K562 (cell line): ENCODE data around the gene BPHL. TPM values are rescaled to one million over a fixed set of nuclear protein-coding genes. Genes with fewer than 3 reads are reported as not detected.
A peak's percentile ranks its signal among the peaks of the same experiment; 100 is the strongest.

Experiments used
- CHD4 ChIP-seq: fragments of 200-600 bp; sonication (generic); IDR thresholded peaks from 3 replicates; pipeline ENCODE4 v1.6.1; 2012; ENCODE audit warnings: low read depth, mild to moderate bottlenecking, mixed read lengths, low read length, inconsistent platforms; ENCODE audit not compliant: insufficient read depth, insufficient replicate concordance, poor library complexity, severe bottlenecking
- DNMT1 ChIP-seq: fragments of 450-650 bp; IDR thresholded peaks from 2 replicates; pipeline ENCODE4 v1.6.1; 2016; ENCODE audit warnings: antibody characterized with exemption, mild to moderate bottlenecking
- ETS2 ChIP-seq: IDR thresholded peaks from 2 replicates; pipeline ENCODE4 v1.6.1; 2016; ENCODE audit warnings: borderline replicate concordance, missing genetic modification characterization, mild to moderate bottlenecking, moderate library complexity, missing compliant biosample characterization; ENCODE audit not compliant: poor library complexity, severe bottlenecking
- HNRNPL ChIP-seq: fragments of 200-400 bp; formaldehyde crosslinking; IDR thresholded peaks from 2 replicates; pipeline ENCODE4 v1.6.1; 2017; ENCODE audit warnings: low read depth, mild to moderate bottlenecking, low read length
- L3MBTL2 ChIP-seq: fragments of 450-650 bp; IDR thresholded peaks from 2 replicates; pipeline ENCODE4 v1.6.1; 2016; ENCODE audit warnings: mild to moderate bottlenecking, moderate library complexity
- NFRKB ChIP-seq: fragments of 450-650 bp; IDR thresholded peaks from 2 replicates; pipeline ENCODE4 v1.6.1; 2016; ENCODE audit warnings: low read depth
- POLR2AphosphoS2 ChIP-seq: IDR thresholded peaks from 2 replicates; pipeline ENCODE4 v1.6.1; 2012; ENCODE audit warnings: low read length, improper control_type of control experiment
- POLR3A ChIP-seq: IDR thresholded peaks from 2 replicates; pipeline ENCODE4 v1.6.1; 2011; ENCODE audit warnings: borderline replicate concordance, mild to moderate bottlenecking, moderate library complexity; ENCODE audit not compliant: insufficient read length, insufficient read depth; ENCODE audit errors: extremely low read depth
- RBFOX2 ChIP-seq: fragments of 200-400 bp; formaldehyde crosslinking; IDR thresholded peaks from 2 replicates; pipeline ENCODE4 v1.6.1; 2017; ENCODE audit warnings: low read depth, mild to moderate bottlenecking, low read length, moderate library complexity
- RFX1 ChIP-seq: fragments of 450-650 bp; IDR thresholded peaks from 2 replicates; pipeline ENCODE4 v1.6.1; 2016; ENCODE audit warnings: mild to moderate bottlenecking, moderate library complexity
- SIX5 ChIP-seq, 2 experiments: IDR thresholded peaks; 2 replicates each; pipeline ENCODE4 v1.6.1; 2011; ENCODE audit warnings: low read length in 2 of 2, borderline replicate concordance in 1 of 2, low read depth in 1 of 2, mild to moderate bottlenecking in 1 of 2, moderate library complexity in 1 of 2; ENCODE audit not compliant: insufficient read depth in 1 of 2
- SMAD4 ChIP-seq: fragments of 250-450 bp; sonication (Bioruptor Pico); conservative IDR thresholded peaks from 2 replicates; pipeline ENCODE4 v1.8.0; 2021; ENCODE audit warnings: inconsistent platforms, mild to moderate bottlenecking, moderate library complexity
- SMARCA5 ChIP-seq: fragments of 450-650 bp; IDR thresholded peaks from 2 replicates; pipeline ENCODE4 v1.6.1; 2016
- SRSF1 ChIP-seq: fragments of 200-400 bp; formaldehyde crosslinking; IDR thresholded peaks from 2 replicates; pipeline ENCODE4 v1.6.1; 2017; ENCODE audit warnings: mild to moderate bottlenecking, low read depth, low read length, moderate library complexity
- TAF7 ChIP-seq: fragments of 450-650 bp; IDR thresholded peaks from 2 replicates; pipeline ENCODE4 v1.6.1; 2016; ENCODE audit warnings: missing genetic modification characterization, missing compliant biosample characterization
- ZFPM2 ChIP-seq: fragments of 250-450 bp; sonication (Bioruptor Pico); IDR thresholded peaks from 2 replicates; pipeline ENCODE4 v1.5.1; 2022; ENCODE audit warnings: mild to moderate bottlenecking
- ZNF175 ChIP-seq: fragments of 200-800 bp; sonication (Bioruptor generic); IDR thresholded peaks from 2 replicates; pipeline ENCODE4 v1.6.1; 2016; ENCODE audit warnings: low read depth, mild to moderate bottlenecking, missing genetic modification characterization, missing compliant biosample characterization
- ZNF3 ChIP-seq: fragments of 250-450 bp; sonication (Bioruptor Pico); IDR thresholded peaks from 2 replicates; pipeline ENCODE4 v1.5.0; 2021; ENCODE audit warnings: mild to moderate bottlenecking, moderate library complexity
- ZNF347 ChIP-seq: fragments of 450-650 bp; formaldehyde crosslinking; IDR thresholded peaks from 2 replicates; pipeline ENCODE4 v1.4.0; 2020; ENCODE audit warnings: low read depth, mild to moderate bottlenecking, moderate library complexity
- ZNF583 ChIP-seq: fragments of 250-450 bp; sonication (Bioruptor Pico); IDR thresholded peaks from 2 replicates; pipeline ENCODE4 v1.4.0; 2020
- polyA plus RNA-seq, 8 experiments: library from polyadenylated mRNA; depleted of rRNA in 4 of 8; stranded (reverse) in 5 of 8; unstranded in 3 of 8; fragments of >200 nt; fragmentation: Nextera tagmentation in 2 of 8; fragmentation: Illumina TruSeq in 1 of 8; extraction: Ambion mirVana in 2 of 8; extraction: Trizol in 1 of 8; gene quantifications; 2 replicates each; pipeline versions ENCODE4 v1.2.1 to v1.2.3, GENCODE V29; 2011 to 2014; ENCODE audit warnings: inconsistent platforms in 1 of 8, missing spikeins in 1 of 8
- total RNA-seq, 7 experiments: library from RNA; depleted of rRNA in 6 of 7; stranded (reverse); fragments of >200 nt in 6 of 7; fragmentation: Illumina TruSeq in 2 of 7; extraction: Trizol in 2 of 7; gene quantifications; 2 replicates each; pipeline versions ENCODE4 v1.2.1 to v1.2.3, GENCODE V29; 2011 to 2021; ENCODE audit warnings: low replicate concordance in 1 of 7
- TF ChIP-seq, protein P1 (sequence below): fragments of 450-650 bp; IDR thresholded peaks from 2 replicates; pipeline ENCODE4 v1.6.1; 2016; ENCODE audit warnings: low read depth, mild to moderate bottlenecking, moderate library complexity
- TF ChIP-seq, protein P2 (sequence below), 2 experiments: fragments of 450-650 bp in 1 of 2; sonication (generic) in 1 of 2; formaldehyde crosslinking; conservative IDR thresholded peaks; 2 replicates each; pipeline versions ENCODE4 v1.4.0 to v1.8.1; 2020 to 2022; ENCODE audit warnings: mild to moderate bottlenecking in 1 of 2, missing genetic modification reagents in 1 of 2
- TF ChIP-seq, protein P3 (sequence below): fragments of 250-450 bp; sonication (Bioruptor Pico); IDR thresholded peaks from 2 replicates; pipeline ENCODE4 v1.6.1; 2021; ENCODE audit warnings: mild to moderate bottlenecking
- TF ChIP-seq, protein P4 (sequence below): sonication (generic); formaldehyde crosslinking; IDR thresholded peaks from 2 replicates; pipeline ENCODE4 v1.8.0; 2022; ENCODE audit warnings: mild to moderate bottlenecking, missing genetic modification reagents
- TF ChIP-seq, protein P5 (sequence below): fragments of 450-650 bp; formaldehyde crosslinking; IDR thresholded peaks from 2 replicates; pipeline ENCODE4 v1.4.0; 2020; ENCODE audit warnings: mild to moderate bottlenecking, moderate library complexity

BPHL gene
- total and polyA plus RNA-seq, 9 of the 15 experiments (the other 6 are each of a cell fraction or from before 2014, with no cell fraction given): 3.5 to 17.4 (median 8.2) TPM

DNA sequence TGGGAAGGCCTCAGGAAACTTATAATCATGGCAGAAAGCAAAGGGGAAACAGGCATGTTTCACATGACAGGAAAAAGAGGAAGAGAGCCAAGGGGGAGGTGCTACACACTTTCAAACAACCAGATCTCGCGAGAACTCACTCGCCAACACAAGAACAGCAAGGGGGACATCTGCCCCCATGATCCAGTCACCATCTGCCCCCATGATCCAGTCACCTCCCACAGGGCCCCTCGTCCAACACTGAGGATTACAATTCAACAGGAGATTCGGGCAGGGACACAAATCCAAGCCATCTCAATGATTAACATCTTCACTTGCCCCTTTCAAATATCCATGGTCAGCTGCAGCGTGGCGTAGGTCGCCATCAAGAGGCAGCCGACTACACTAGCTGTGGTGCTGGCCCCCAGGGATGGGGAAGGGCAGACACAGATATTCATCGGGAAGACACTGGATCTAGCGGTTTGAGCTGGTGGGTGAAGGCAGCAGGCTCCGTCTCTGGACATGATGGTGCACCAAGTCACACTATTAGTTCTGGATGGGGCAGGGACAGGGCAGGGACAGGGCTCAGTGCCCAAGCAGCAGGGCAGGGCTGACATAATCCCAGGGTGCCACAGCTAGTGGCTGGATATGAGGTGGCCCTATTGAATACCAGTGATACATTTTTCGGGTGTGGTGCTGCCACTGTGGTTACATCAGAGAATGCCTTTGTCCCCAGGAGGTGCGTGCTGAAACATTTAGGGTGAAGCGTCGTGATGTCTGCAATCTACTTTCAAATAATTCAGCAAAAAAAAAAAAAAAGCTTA, 77.4 kb downstream of the BPHL start (continued):
- TF ChIP-seq, protein P1, sequence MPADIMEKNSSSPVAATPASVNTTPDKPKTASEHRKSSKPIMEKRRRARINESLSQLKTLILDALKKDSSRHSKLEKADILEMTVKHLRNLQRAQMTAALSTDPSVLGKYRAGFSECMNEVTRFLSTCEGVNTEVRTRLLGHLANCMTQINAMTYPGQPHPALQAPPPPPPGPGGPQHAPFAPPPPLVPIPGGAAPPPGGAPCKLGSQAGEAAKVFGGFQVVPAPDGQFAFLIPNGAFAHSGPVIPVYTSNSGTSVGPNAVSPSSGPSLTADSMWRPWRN: no peak
- TF ChIP-seq SIX5 (IDR thresholded peaks at IDR 0.05; ENCODE audit: borderline replicate concordance in 1 of 2, insufficient read depth in 1 of 2, low read depth in 1 of 2, low read length in 2 of 2): no peak
- TF ChIP-seq SMAD4 (CRISPR knock-in tag): peak; percentile 57; the same call in 1 of the 2 replicates
- TF ChIP-seq, protein P2, sequence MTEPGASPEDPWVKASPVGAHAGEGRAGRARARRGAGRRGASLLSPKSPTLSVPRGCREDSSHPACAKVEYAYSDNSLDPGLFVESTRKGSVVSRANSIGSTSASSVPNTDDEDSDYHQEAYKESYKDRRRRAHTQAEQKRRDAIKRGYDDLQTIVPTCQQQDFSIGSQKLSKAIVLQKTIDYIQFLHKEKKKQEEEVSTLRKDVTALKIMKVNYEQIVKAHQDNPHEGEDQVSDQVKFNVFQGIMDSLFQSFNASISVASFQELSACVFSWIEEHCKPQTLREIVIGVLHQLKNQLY (CRISPR knock-in tag; conservative IDR thresholded peaks at IDR 0.05): no peak
- peak; percentile 83 for TF ChIP-seq L3MBTL2
- no peak for TF ChIP-seq ZFPM2 (CRISPR knock-in tag)
- no peak for TF ChIP-seq SMARCA5
- no peak for TF ChIP-seq ZNF3
- no peak for TF ChIP-seq SRSF1
- no peak for TF ChIP-seq ZNF583 (CRISPR knock-in tag)
- TF ChIP-seq DNMT1: no peak
- no peak for TF ChIP-seq POLR3A
- no peak for TF ChIP-seq HNRNPL
- TF ChIP-seq RFX1: no peak
- peak; percentile 72 for TF ChIP-seq RBFOX2
- TF ChIP-seq NFRKB: peak; percentile 69
- no peak for TF ChIP-seq CHD4
- TF ChIP-seq TAF7: peak; percentile 64
- TF ChIP-seq, protein P3, sequence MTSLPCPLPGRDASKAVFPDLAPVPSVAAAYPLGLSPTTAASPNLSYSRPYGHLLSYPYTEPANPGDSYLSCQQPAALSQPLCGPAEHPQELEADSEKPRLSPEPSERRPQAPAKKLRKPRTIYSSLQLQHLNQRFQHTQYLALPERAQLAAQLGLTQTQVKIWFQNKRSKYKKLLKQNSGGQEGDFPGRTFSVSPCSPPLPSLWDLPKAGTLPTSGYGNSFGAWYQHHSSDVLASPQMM (CRISPR knock-in tag): no peak
- no peak for TF ChIP-seq ZNF175 (CRISPR knock-in tag)
- TF ChIP-seq, protein P4, sequence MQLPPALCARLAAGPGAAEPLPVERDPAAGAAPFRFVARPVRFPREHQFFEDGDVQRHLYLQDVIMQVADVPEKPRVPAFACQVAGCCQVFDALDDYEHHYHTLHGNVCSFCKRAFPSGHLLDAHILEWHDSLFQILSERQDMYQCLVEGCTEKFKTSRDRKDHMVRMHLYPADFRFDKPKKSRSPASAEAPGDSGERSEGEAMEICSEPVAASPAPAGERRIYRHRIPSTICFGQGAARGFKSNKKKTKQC (CRISPR knock-in tag): peak; percentile 55; the same call in 1 of the 2 replicates
- no peak for TF ChIP-seq ZNF347 (CRISPR knock-in tag)
- no peak for TF ChIP-seq POLR2AphosphoS2
- TF ChIP-seq, protein P5, sequence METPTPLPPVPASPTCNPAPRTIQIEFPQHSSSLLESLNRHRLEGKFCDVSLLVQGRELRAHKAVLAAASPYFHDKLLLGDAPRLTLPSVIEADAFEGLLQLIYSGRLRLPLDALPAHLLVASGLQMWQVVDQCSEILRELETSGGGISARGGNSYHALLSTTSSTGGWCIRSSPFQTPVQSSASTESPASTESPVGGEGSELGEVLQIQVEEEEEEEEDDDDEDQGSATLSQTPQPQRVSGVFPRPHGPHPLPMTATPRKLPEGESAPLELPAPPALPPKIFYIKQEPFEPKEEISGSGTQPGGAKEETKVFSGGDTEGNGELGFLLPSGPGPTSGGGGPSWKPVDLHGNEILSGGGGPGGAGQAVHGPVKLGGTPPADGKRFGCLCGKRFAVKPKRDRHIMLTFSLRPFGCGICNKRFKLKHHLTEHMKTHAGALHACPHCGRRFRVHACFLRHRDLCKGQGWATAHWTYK: peak; percentile 66; the same call in 1 of the 2 replicates
- no peak for TF ChIP-seq ETS2 (tag)
